HCT116 (cell line): ENCODE measurements around the gene PNRC2. TPM values are rescaled to one million over a fixed set of nuclear protein-coding genes. Genes with fewer than 3 reads are reported as not detected.

ENCODE experiments used
- ATAC-seq: fragments of 200-7000 bp; cut with Tn5 transposase; 2 replicates; pipeline ENCODE4 v1.9.1; 2020; ENCODE audit warnings: mild to moderate bottlenecking, moderate library complexity
- BruUV-seq: library from RNA; stranded (reverse); fragments of 400-500 nt; replicated peaks from 2 replicates; lab custom pipeline; 2021; lab: Mats Ljungman, UMichigan
- CTCF ChIA-PET: fragments of 300-600 bp; sonication (Branson Sonifier 250); formaldehyde crosslinking; loops from one replicate; lab custom pipeline; 2021; ENCODE audit warnings: antibody characterized with exemption; lab: Charles Lee
- POLR2A ChIA-PET: fragments of 300-600, 350-600 bp; sonication (Branson Sonifier 250); formaldehyde crosslinking; loops from one replicate; lab custom pipeline; 2021; ENCODE audit warnings: antibody characterized with exemption; lab: Charles Lee
- RAD21 ChIA-PET, 2 experiments: fragments of 300-600 bp; sonication (Branson Sonifier 250); formaldehyde crosslinking; loops; one replicate each; lab custom pipeline; 2023; ENCODE audit warnings: low total read pairs in 2 of 2; ENCODE audit not compliant: uncharacterized antibody in 2 of 2, unreplicated experiment in 2 of 2, low non-redundant PET in 1 of 2; lab: Charles Lee
- DNase-seq: peaks from one replicate; pipeline ENCODE4 v3.0.0-alpha.2; 2010; ENCODE audit warnings: low read depth, low spot score
- H2AFZ ChIP-seq: fragments of 200-600 bp; shearing (Covaris generic), sonication (generic); 2 replicates; pipeline ENCODE4 v1.6.1; 2017; ENCODE audit warnings: low read depth, mixed run types, mixed read lengths, antibody characterized with exemption, low read length; ENCODE audit not compliant: poor library complexity, severe bottlenecking
- H3K27ac ChIP-seq: 2 replicates; pipeline ENCODE4 v1.5.1; 2012; ENCODE audit warnings: low read depth, low read length
- H3K27me3 ChIP-seq: fragments of 200-600 bp; sonication (generic); 2 replicates; pipeline ENCODE4 v1.6.1; 2016; ENCODE audit warnings: mixed run types, low read length, mixed read lengths; ENCODE audit not compliant: insufficient read depth
- H3K36me3 ChIP-seq, 2 experiments: fragments of 200-500 bp in 1 of 2; fragments of 200-600 bp in 1 of 2; sonication (Bioruptor generic) in 1 of 2; sonication (generic) in 1 of 2; 2 replicates each; pipeline versions ENCODE4 v1.5.1 to v1.6.1; 2014 to 2016; ENCODE audit warnings: low read length in 2 of 2, inconsistent platforms in 1 of 2, mixed read lengths in 1 of 2, mixed run types in 1 of 2; ENCODE audit not compliant: insufficient read depth in 2 of 2, control insufficient read depth in 1 of 2
- H3K4me1 ChIP-seq, 2 experiments: fragments of 200-600 bp in 1 of 2; sonication (generic) in 1 of 2; 2 replicates each; pipeline versions ENCODE4 v1.5.1 to v1.6.1; 2012 to 2017; ENCODE audit warnings: low read length in 2 of 2, inconsistent platforms in 1 of 2, mild to moderate bottlenecking in 1 of 2, mixed read lengths in 1 of 2, mixed run types in 1 of 2, moderate library complexity in 1 of 2; ENCODE audit not compliant: insufficient read depth in 2 of 2, control insufficient read depth in 1 of 2
- H3K4me2 ChIP-seq: fragments of 200-600 bp; sonication (generic); 2 replicates; pipeline ENCODE4 v1.6.1; 2017; ENCODE audit warnings: mixed run types, low read length, mixed read lengths
- H3K4me3 ChIP-seq, 2 experiments: fragments of 200-600 bp in 1 of 2; sonication (generic) in 1 of 2; replicated peaks in 1 of 2; 2 replicates each; pipeline ENCODE4 v1.5.1; 2011 to 2016; ENCODE audit warnings: low read length in 2 of 2, control low read depth in 1 of 2, low read depth in 1 of 2, mild to moderate bottlenecking in 1 of 2, mixed read lengths in 1 of 2, mixed run types in 1 of 2
- H3K79me2 ChIP-seq: fragments of 200-600 bp; sonication (generic); 2 replicates; pipeline ENCODE4 v1.6.1; 2017; ENCODE audit warnings: mild to moderate bottlenecking, mixed run types, low read length, moderate library complexity, mixed read lengths; ENCODE audit not compliant: insufficient read depth
- H3K9ac ChIP-seq: fragments of 200-600 bp; sonication (generic); 2 replicates; pipeline ENCODE4 v1.6.1; 2016; ENCODE audit warnings: low read length, mixed read lengths
- H3K9me2 ChIP-seq: fragments of 200-600 bp; sonication (generic), shearing (Covaris generic); 2 replicates; pipeline ENCODE4 v1.6.1; 2017; ENCODE audit warnings: mixed run types, mild to moderate bottlenecking, moderate library complexity; ENCODE audit not compliant: insufficient read depth
- H3K9me3 ChIP-seq, 2 experiments: fragments of 200-500 bp in 1 of 2; fragments of 200-600 bp in 1 of 2; sonication (Bioruptor generic) in 1 of 2; sonication (generic) in 1 of 2; 2 replicates each; pipeline ENCODE4 v1.6.1; 2014 to 2017; ENCODE audit warnings: low read length in 2 of 2, mixed read lengths in 2 of 2, inconsistent platforms in 1 of 2, low read depth in 1 of 2, mild to moderate bottlenecking in 1 of 2, mixed run types in 1 of 2, moderate library complexity in 1 of 2; ENCODE audit not compliant: control insufficient read depth in 1 of 2, insufficient read depth in 1 of 2
- H4K20me1 ChIP-seq: fragments of 200-600 bp; sonication (generic), shearing (Covaris generic); 2 replicates; pipeline ENCODE4 v1.6.1; 2017; ENCODE audit warnings: mixed run types, mild to moderate bottlenecking, moderate library complexity; ENCODE audit not compliant: insufficient read depth
- CEBPB ChIP-seq: IDR thresholded peaks from 2 replicates; pipeline ENCODE4 v1.6.1; 2012; ENCODE audit warnings: low read depth
- CTCF ChIP-seq, 3 experiments: fragments of 200-600 bp in 1 of 3; sonication (generic) in 1 of 3; IDR thresholded peaks in 2 of 3; conservative IDR thresholded peaks in 1 of 3; 2 replicates each; pipeline ENCODE4 v1.5.1; 2012 to 2017; ENCODE audit warnings: low read depth in 2 of 3, low read length in 2 of 3, antibody characterized with exemption in 1 of 3, borderline replicate concordance in 1 of 3, control low read depth in 1 of 3, mild to moderate bottlenecking in 1 of 3, mixed read lengths in 1 of 3, mixed run types in 1 of 3, moderate library complexity in 1 of 3; ENCODE audit not compliant: insufficient read depth in 1 of 3
- EGR1 ChIP-seq: IDR thresholded peaks from 2 replicates; pipeline ENCODE4 v1.6.1; 2012; ENCODE audit warnings: low read depth
- FOSL1 ChIP-seq: IDR thresholded peaks from 2 replicates; pipeline ENCODE4 v1.6.1; 2012; ENCODE audit warnings: low read depth
- RAD21 ChIP-seq: IDR thresholded peaks from 2 replicates; pipeline ENCODE4 v1.6.1; 2012; ENCODE audit warnings: low read depth, mild to moderate bottlenecking
- SIN3A ChIP-seq: IDR thresholded peaks from 2 replicates; pipeline ENCODE4 v1.6.1; 2012; ENCODE audit warnings: low read depth
- TCF7L2 ChIP-seq: IDR thresholded peaks from 2 replicates; pipeline ENCODE4 v1.7.0; 2011; ENCODE audit warnings: borderline replicate concordance, inconsistent platforms; ENCODE audit not compliant: insufficient read depth, insufficient read length; ENCODE audit errors: extremely low read depth
- ZFX ChIP-seq: fragments of 450-650 bp; IDR thresholded peaks from 2 replicates; pipeline ENCODE4 v1.6.1; 2017
- ZNF274 ChIP-seq: fragments of 200-500 bp; sonication (Bioruptor generic); IDR thresholded peaks from 2 replicates; pipeline ENCODE4 v1.6.1; 2014; ENCODE audit warnings: mild to moderate bottlenecking, low read depth, low read length, inconsistent platforms
- intact Hi-C: fragments of 100-400 bp; cut with micrococcal nuclease; formaldehyde crosslinking; loops from 2 replicates; pipeline ENCODE4 v1.10.0; 2022
- total RNA-seq: library from RNA; stranded (reverse); gene quantifications from one replicate; pipeline ENCODE4 v1.2.1, GENCODE V29; 2021; ENCODE audit not compliant: unreplicated experiment

The PNRC2 gene
- total RNA-seq, 1 experiment from 2014 or later: 92.1 TPM

- H3K27ac ChIP-seq: no peak overlapping the region
- DNase-seq (no peak), ATAC-seq (no peak)
- no peak overlapping the region for H3K4me2 ChIP-seq
- H3K4me1 ChIP-seq: peaks cover 15 to 32% of the 10 kb centered on the region in 2 experiments
- H2AFZ ChIP-seq: no peak overlapping the region
- peaks cover 79% of the 10 kb centered on the region for H3K79me2 ChIP-seq
- peaks cover 45% of the 10 kb centered on the region; the same call in 1 of the 2 replicates for H4K20me1 ChIP-seq
- CTCF ChIA-PET: no interaction called here
- H3K9ac ChIP-seq: no peak overlapping the region
- POLR2A ChIA-PET: interaction anchor here (0.8 kb wide), 1 partner anchor 9 kb away, joined by 3 read pairs; no protein-coding TSS in a partner anchor
- BruUV-seq: no TSS peak
- RAD21 ChIA-PET: no interaction called here
- no peaks in the 10 kb centered on the region for H3K9me2 ChIP-seq
- intact Hi-C loops: no loop called here
- H3K36me3 ChIP-seq: peaks cover 24 to 47% of the 10 kb centered on the region in 2 experiments
- TF ChIP-seq EGR1 (no peak), CTCF (IDR thresholded peaks at IDR 0.05 in 2 of 3, conservative IDR thresholded peaks at IDR 0.05 in 1 of 3; ENCODE audit: borderline replicate concordance in 1 of 3, insufficient read depth in 1 of 3, low read depth in 2 of 3, low read length in 2 of 3) (no peak), FOSL1 (no peak), ZNF274 (no peak), ZFX (no peak), TCF7L2 (no peak), RAD21 (no peak), CEBPB (no peak), SIN3A (no peak)
- H3K27me3 ChIP-seq: no peaks in the 10 kb centered on the region
- no peaks in the 10 kb centered on the region for H3K9me3 ChIP-seq
- H3K4me3 ChIP-seq: no peak overlapping the region
Observed at GRCh38 chr1:23977187-23977853, 17.7 kb downstream of the PNRC2 start.
